Mucosa of gallbladder (tissue), 1 donor: ENCODE measurements around the gene MIB1. TPM values are rescaled to one million over a fixed set of nuclear protein-coding genes. Genes with fewer than 3 reads are reported as not detected.

Experiments
- DNase-seq: peaks from one replicate; pipeline ENCODE4 v3.0.0-alpha.2; 2020; ENCODE audit warnings: low spot score
- total RNA-seq: library from RNA; stranded (reverse); gene quantifications from one replicate; pipeline ENCODE4 v1.2.1, GENCODE V29; 2021
- donor health status: DM: no; HTN: no; CAD: no.

The MIB1 gene
- total RNA-seq, 1 donor from 2014 or later = 37.9 TPM

DNA sequence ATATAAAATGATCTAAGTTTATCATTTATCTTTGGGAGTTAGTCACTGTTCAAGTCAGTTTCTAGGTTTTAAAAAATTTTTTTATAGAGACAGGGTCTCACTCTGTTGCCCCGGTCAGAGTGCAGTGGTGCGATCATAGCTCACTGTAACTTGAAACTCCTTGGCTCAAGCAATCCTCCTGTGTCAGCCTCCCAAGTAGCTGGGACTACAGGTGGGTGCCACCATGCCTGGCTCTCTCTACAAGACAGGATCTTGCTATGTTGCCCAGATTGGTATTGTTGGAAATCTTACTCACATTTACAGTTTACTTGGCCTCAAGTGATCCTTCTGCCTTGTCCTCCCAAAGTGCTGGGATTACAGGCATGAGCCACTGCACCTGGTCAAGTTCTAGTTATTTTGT lies 74.5 kb downstream of the MIB1 start:
- DNase-seq = no peak

GRCh38 chr18:21820033-21820810 lies 79.6 kb downstream of the MIB1 start:
- DNase-seq = no peak

DNA sequence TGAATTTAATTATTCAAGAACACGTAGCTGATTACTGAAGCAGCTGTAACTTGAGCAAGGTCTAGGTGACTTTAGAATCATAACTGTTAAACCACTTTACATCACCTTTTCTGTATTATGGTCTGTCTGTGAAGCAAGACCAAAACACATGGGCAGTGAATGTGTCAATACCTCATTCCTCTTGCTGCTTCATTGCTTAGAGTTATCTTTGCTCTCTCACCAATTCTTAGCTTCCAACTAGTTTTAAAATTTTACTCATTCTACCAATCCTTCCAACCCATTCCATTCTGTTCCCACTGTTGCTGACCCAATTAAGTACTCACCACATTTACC lies 80.2 kb downstream of the MIB1 start:
- DNase-seq = no peak

DNA sequence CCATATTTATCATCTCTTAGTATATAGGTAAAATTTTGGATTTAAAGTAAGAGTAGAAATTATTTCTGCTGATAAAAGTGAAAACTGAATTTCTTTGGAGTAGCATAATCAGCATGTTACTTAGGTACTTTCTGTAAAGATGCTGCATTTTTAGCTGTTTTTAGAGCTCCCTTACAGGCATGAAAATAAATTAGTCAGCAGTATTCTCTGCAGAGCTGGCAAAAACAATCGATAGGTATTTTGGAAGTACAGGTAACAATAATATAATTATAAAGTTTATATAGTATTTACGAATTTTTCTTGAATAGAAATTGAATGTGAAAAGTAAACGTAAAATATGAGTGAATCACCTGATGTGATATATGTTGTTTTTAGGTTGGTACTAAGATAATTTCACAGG lies 83.3 kb downstream of the MIB1 start:
- DNase-seq = no peak

DNA sequence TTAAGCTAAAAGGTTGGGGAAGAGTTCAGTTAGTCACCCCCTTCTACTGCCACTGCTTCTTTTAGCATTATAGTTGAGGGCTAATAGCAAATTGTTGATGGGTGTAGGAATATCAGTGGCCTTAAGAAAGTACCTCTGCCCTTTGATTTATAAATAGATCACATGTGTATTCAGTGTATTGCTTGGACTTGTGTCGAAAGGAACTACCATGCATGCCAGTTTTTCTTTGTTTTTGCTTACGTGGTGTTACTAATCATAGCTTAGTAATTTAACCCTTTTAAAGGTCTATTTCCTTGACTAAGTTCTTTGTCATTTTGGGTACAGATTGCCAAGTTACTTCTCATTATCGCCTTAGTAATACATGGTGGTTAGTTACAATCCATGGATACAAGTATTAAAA lies 85.6 kb downstream of the MIB1 start:
- no peak for DNase-seq

DNA sequence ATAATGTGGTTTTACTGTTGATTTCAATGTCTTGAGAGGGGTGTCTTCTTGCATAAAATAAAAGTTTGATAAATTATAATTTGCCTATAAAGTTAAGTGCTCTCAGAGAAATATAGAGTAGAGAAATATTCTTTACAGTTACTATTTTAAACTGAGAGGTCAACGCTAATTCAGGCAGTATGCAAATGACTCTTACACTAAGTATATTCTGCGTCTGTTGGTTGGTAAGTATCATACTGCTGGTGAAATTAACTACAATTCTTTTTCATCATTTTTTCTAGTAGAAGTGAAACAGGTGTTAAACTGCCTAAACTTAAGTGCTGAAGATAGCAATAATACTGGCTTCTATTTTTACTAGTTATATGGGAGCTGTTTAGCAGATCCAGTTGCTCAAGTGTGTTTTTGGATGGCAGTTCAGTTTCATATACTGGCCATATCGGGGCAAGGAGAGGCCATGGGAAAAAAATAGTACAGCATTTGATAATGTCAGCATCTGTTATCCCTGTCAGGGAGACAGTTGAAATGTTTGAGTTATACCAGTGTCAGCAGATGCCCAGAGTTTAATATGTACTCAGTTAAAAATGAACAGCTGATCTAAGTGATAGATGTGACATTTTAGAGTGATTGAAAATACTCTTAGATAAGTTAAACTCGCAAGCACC lies 86.2 kb downstream of the MIB1 start:
- DNase-seq = no peak

DNA sequence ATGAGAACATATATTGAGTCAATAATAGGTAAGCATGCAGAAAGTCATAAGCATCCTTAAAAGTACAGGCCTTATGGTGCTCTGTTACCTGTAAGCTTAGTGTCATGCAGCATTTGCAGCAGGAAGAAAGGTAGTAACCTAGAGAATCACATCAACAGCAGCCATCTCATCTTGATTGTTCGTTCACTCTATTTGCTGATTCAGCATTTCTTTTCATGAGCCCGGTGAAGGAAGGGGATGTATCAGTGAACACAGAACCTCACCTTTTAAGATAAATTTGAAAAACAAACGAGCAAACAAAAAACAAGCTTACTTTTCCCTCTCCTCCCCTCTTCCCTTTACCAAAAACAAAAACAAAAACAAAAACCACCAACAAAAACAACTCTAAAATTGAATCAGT lies 89.9 kb downstream of the MIB1 start:
- DNase-seq = no peak

DNA sequence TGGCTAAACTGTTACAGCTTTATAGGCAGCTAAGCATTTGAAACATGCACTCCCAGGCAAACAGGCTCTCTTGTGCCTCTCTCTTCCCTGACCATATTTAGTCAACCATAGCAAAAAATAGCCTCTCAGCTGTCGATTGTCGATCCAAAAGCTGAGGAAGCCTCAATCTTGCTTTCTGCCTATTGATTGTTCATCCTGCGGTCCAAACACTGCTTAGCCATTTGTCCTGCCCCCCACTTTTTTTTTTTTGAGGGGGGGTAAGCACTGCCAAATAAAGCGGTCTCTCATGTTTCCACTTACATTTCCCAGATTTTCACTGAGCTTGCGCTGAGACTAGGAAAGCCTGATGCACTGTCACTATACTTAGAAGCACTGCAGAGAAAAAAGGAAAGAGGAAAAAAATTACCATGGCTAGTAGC lies 90.8 kb downstream of the MIB1 start:
- DNase-seq = peak; percentile 27

GRCh38 chr18:21833604-21834298 lies 93.2 kb downstream of the MIB1 start:
- no peak for DNase-seq

GRCh38 chr18:21834299-21834660 lies 93.7 kb downstream of the MIB1 start:
- no peak for DNase-seq

GRCh38 chr18:21841570-21841969 lies 101.0 kb downstream of the MIB1 start:
- no peak for DNase-seq

DNA sequence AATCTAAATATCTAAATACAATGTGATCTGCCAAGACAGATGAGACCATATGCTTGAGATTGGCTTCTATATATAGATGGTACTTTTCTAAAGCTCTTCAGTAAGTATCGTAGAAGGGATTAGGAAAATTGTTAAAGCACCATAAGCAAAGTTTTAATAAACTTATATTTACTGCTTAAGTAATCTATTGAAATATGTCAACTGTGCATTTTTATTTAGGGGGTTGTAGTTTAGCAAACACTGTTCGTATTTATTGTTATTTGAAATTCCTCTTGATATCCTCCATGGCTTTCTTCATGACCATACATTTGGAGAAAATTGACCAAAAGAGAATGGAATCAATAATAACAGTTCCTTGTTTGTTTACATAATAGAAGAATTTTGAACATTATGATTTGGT lies 102.7 kb downstream of the MIB1 start:
- DNase-seq = no peak

GRCh38 chr18:21851327-21851961 lies 110.9 kb downstream of the MIB1 start:
- no peak for DNase-seq

DNA sequence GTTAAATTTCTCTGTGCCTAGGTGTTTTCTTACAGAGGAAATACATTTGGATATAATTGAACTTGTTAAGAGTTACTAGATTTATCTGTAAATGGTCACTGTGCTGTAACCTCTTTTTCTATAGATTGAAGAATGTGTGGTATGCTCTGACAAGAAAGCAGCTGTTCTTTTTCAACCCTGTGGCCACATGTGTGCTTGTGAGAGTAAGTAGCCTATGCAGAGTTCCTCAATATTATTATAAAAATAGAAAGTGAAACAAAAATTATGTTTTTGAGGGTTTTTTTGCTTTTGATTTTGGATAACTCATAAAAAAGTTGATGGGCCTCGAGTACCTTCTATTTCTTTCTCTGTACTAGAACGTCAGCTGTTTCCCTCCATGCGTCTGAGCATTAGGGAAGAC lies 112.4 kb downstream of the MIB1 start:
- no peak for DNase-seq

- no peak for DNase-seq
Observed at GRCh38 chr18:21853775-21854552, 113.4 kb downstream of the MIB1 start.

- DNase-seq = no peak
Observed at GRCh38 chr18:21855432-21855831, 114.8 kb downstream of the MIB1 start.

DNA sequence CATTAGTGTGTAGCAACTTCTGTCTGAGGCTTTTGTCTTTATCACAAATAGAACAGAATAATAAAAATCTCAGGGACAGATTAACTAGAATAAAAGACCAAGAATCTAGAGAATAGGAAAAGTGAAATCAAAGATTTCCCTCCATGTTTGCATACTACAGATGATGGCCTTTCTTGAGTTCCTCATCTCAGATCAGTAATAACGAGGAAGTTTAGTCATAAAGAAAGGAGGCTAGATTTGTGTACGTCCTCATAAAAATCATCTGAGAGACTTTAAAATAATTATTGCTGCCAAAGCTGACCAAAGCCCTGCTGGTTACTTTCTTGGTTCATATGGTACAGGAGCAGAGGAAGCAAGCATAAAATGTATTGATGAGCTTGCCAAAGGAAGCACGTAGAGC lies 117.3 kb downstream of the MIB1 start:
- DNase-seq = no peak

DNA sequence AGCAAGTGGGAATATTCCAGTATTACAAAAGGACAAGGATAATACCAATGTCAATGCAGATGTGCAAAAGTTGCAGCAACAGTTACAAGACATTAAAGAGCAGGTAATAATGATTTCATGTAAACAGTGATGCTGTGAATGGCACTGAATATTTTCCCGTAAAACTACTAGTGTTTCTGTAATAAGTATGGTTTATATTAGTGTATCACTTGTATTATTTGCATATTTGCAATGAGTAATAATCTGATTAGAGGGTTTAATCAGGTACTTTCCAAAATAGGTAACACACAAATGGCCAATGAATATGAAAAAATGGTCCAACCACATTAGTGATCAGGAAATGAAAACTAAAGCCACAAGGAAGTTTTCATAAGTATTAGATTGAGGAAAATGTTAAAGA lies 118.0 kb downstream of the MIB1 start:
- DNase-seq = no peak

GRCh38 chr18:21864386-21864785 lies 123.8 kb downstream of the MIB1 start:
- no peak for DNase-seq

DNA sequence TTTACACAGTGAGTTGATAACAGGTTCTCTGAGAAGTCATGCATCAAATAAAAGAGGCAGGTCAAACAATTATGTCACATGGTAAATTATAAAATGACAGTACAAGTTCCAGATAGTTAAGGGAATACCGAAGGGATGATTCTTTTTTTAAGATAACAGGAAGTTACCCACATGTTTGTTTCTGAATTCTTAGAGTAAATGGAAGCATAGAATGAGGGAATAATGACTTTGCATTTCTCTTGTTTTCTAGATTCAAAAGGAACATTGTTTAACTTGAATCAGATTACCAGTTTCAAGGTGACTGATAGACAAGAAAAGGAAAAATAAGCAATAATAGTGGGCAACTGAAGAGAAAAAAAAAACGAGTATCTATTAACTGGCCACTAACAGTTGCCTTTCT lies 124.5 kb downstream of the MIB1 start:
- no peak for DNase-seq

DNA sequence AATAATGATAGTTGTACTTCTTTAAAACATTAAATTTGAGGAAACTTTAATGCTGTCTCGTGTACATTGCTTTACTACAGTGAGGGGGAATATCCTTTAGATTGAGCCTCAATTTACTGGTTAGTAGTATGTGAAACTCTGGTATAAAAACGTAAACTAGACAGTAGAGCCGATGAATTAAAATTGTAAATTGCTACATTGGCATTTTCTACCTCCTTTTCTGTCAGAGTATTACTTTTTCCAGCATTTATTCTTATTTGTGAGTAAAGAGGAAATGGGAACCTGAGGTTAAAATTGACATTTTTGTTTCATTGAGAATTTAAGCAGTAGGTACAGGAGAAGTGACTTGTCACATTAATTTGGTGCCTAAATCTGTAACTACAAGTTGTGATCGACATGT lies 128.2 kb downstream of the MIB1 start:
- no peak for DNase-seq

GRCh38 chr18:21889570-21889969 lies 149.0 kb downstream of the MIB1 start:
- no peak for DNase-seq
